CD4-positive, alpha-beta T cell treated with Interleukin-10 for 1 hour (primary cell): Measurements from ENCODE around the gene RFPL3.
"Not testable (repeated sequence)": the region's sequence is repeated elsewhere in the genome, so short reads cannot be mapped to it uniquely, and the experiment has no call there.

Experiments
- DNase-seq: peaks from one replicate; pipeline ENCODE4 v3.0.0-alpha.2; 2020

The RFPL3 gene

DNA sequence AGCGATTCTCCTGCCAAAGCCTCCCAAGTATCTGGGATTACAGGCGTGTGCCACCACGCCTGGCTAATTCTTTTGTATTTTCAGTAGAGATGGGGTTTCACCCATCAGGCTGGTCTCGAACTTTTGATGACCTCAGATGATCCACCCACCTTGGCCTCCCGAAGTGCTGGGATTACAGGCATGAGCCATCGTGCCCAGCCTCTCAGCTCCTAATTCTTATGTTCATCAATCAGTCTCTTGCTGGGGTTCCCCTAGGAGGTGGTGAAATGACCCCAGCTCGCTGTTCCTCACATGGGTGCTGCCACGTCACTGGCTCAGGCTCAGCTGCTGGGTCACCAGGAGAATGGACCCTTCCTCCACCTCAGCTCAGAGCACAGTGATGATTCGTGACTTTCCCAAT, at the start of gene RFPL3:
Gene RFPL3, plus strand, starts transcription at position 301 of the 400 bp plus-strand sequence. CDS start 205 bp downstream, outside the sequence.
- not testable (repeated sequence) for DNase-seq

DNA sequence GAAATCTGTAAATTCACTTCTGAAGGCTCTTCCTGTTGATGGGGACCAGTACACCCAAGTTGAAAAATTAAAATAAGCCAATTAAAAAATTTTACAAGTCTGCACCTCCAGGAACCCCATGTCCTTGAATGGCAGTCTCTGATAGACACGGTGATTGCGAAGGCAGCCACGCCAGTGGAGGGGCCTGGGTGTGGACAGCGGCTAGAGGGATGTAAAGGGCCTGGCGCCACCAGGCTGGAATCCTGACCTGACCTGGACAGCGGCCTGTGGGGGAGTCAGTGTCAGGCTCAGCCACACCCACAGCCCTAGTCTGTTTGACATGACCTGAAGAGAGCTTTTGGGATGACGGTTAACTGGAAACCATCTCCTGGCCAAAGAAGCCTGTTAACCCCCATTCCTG, 49.5 kb upstream of the RFPL3 start:
- no peak for DNase-seq

DNA sequence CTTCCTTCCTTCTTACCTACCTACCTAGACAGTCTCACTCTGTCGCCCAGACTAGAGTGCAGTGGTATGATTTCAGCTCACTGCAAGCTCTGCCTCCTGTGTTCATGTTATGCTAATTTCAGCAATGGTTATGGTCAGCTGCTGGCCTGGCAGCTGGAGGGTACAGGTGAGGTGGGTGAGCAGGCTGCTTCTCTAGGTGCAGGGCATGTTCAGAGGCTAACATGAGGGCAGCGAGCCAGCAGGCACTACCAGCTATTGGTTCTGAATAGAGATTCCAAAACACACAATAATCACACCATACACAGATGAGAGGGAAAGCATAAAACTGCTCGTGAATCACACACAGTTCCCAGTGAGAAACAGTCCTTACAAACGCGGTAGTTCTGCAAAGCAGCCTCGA, 48.7 kb upstream of the RFPL3 start:
- DNase-seq, result no peak

DNA sequence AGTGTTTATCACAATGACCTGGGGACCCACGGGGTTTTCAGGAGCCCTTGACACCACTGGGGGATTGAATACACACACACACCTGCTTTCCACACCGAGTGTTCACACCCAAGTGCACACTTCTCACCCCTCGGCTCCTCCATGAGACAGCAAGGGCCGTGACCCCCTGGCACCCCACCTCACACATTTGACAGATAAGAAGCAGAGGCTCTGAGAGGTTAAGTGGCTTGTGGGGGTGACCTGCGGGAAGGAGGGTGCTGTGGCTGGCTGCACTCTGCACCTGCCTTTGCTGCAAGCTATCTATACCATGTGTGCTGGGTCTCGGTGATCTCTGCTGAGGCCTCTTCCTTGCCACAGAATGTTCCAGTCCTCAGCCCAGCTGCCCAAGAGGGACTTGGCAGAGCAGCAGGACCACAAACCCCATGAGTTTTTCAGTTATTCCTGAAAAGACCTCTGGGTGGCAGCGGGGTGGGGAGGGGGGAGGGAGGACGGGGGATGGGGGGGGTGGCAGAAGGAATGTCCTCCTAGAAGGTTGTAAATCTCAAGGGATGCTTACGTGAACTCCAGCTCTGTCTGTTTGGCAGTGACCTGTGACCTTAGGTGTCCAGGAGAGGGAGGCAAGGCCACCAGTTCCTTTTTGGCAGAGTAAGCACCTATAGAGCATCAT, 47.9 kb upstream of the RFPL3 start:
- DNase-seq, result no peak

DNA sequence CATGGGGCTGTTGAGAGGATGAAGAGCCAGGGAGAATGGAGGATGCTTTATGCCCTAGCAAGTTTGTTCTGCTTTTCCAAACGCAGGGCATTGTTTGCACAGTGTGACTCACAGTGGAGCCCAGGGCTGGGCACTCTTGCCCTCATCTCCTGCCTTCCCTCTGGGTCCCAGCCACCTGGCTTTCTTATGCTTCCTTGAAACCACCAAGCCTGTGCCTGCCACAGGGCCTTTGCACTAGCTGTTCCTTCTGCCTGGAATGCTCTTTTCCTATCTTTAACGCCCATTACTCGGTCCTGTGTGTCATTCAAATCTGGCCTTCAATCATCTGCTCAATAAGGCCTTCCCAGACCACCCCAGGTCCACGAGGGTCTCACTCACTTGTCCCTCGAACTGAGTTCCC, 46.9 kb upstream of the RFPL3 start:
- no peak for DNase-seq

DNA sequence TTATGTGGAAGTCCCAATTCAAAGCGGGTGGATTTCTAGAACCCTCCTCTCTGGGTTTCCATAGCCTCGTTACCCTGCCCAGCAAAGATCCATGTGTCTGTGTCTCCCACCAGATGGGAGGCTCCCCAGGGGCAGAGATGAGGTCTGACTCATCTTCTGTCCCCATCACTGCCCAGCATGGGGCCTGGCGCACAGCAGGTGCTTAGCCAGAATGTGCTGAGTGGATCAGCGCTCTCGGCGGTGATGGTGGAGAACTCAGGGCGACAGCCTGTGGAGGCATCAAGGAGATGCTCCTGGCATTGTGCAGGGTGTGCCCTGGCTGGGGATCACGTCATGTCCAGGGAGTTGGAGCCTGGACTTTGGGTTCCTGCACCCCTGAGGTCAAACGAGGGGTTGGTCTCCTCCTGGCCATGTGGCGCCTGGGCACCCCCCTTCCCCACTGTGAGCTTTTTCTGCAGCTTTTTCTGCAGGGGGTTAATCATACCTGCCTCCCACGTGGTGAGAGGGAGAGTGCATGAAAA, 46.1 kb upstream of the RFPL3 start:
- DNase-seq, result no peak

DNA sequence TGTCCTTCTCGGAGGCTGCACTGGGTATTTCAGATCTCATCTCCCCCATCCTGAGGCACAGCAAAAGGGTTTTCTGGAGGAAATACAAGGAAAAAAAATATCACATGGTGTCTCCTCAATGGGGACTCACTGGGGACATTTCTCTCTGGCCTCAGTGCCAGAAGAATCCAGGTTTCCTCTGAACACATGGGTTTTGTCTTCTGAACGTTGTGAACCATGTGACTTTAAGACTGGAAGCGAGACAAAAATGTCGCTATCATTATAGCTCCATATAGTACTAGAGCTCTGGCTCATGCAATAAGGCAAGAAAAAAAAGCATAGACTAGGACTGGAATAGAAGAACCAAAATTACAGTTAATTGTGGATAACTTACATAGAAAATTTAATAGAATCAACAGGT, 44.9 kb upstream of the RFPL3 start:
- no peak for DNase-seq

DNA sequence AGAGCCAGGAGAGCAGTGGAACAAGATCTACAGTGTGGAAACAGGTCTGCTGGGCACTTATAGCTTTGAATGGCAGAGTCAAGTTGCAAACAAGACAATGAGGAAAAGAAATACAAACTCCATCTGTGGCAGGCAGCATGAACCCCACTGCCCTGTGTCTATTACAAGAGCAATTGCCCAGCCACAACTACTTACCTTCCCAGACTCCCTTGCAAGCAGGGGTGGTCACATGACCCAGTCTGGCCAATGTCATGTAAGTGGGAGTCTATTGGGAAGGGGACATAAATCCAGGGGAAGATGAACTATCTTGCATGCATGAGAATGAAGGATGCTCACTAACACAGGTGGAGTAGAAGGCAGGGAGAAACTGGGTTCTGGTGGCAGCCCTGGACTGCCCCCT, 44.1 kb upstream of the RFPL3 start:
- no peak for DNase-seq

DNA sequence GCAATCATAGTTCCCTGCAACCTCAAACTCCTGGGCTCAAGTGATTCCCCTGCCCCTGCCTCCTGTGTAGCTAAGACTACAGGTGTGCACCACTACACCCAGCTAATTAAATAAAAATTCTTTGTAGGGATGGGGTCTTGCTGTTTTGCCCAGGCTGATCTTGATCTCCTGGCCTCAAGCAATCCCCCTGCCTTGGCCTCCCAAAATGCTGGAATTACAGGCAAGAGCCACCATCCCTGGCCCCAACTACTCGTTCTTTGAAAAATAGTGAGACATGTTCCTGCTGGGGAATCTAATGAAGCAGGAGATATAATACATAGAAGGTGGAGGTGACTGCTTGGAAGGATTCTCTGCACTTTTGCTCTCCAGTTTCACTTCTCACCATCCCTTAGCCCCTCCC, 40.1 kb upstream of the RFPL3 start:
- DNase-seq, result no peak

DNA sequence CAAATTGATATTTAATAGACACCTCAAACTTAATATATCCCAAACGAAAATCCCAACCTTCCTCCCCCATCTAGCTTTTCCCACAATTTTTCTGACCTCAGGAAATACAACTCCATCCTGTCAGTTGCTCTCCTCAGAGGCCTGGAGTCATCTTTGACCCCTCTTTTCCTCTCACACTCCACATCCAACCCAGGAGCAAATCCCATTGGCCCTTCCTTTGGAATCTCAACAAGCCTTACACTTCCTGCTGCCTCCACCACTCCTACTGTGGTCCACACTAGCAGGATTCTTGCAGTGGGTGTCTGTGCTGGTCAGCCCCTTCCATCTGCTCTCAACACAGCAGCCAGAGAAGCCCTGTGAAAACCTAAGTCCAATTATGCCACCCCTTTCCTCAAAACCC, 39.3 kb upstream of the RFPL3 start:
- no peak for DNase-seq

DNA sequence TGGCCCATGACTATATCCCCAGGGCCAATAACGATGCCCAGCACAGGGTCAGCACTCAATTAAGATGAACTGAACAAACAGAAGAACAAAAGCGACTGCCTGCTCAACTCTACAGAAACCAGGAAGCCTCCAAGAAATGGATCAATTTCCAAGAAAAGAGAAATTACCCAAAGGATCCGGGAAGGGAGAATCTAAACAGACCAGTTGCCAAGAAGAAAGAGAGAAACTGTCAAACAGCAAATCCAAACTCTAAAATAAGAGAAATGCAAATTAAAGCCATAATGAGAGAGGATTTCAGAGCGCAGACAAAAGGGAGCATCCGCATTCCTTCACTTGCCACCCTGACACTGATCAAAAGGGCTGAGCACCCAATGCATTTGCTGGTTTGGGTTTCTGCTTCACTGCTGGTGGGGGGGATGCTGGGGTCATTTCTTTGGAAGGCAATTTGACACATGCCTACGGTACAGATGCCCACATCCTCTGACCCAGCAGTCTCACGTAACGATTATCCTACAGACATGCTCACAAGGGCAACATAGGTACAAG, 37.7 kb upstream of the RFPL3 start:
- DNase-seq, result no peak

DNA sequence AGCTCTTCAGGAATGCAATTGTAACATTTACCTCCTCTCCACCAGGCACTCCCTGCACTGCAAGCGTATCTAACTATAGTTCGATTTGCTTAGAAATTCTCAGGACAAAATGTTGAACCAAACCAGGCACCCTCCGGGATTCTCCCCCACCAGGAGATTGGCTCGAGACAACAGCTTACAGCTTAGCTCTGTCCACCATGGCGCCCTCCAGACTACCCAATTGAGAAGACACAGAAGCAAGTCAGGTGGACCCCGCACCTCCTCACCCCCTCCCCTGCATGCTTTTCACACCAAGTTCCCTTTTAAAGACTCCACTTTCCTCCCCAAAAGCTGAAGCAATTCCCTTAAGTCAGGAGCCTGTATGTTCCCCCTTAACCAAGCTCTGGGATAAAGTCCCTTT, 34.7 kb upstream of the RFPL3 start:
- no peak for DNase-seq

DNA sequence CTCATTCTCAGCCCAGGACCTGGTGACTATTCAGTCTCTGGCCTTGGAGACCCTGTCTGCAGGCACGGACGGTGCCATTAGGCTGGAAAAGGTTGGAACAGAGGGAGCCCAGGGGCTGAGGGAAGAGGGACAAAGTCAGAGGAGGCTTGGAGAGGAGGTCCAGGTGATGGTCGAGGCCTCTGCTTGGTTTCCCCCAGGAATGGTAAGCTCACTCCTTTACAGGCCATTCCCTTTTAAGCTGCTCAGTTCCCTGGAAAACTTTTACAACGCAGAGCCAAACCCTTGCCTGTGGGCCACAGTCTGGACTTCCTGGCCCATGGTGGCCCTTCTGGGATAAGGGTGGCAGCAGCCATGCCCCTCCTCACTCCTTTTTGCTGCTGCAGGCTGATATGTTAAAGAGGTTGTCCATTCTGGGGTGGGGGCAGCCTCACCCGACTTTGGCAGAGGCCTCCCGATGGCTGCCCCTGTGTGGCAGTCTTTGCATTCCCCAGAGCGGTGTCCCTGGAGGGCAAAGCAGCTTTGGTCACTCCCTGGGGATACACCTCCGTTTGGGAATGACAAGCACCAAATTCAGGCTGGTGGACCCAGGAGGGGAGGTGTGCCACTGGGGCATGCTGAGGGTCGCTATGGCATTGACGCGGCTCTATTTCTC, 34.0 kb upstream of the RFPL3 start:
- DNase-seq, result no peak

DNA sequence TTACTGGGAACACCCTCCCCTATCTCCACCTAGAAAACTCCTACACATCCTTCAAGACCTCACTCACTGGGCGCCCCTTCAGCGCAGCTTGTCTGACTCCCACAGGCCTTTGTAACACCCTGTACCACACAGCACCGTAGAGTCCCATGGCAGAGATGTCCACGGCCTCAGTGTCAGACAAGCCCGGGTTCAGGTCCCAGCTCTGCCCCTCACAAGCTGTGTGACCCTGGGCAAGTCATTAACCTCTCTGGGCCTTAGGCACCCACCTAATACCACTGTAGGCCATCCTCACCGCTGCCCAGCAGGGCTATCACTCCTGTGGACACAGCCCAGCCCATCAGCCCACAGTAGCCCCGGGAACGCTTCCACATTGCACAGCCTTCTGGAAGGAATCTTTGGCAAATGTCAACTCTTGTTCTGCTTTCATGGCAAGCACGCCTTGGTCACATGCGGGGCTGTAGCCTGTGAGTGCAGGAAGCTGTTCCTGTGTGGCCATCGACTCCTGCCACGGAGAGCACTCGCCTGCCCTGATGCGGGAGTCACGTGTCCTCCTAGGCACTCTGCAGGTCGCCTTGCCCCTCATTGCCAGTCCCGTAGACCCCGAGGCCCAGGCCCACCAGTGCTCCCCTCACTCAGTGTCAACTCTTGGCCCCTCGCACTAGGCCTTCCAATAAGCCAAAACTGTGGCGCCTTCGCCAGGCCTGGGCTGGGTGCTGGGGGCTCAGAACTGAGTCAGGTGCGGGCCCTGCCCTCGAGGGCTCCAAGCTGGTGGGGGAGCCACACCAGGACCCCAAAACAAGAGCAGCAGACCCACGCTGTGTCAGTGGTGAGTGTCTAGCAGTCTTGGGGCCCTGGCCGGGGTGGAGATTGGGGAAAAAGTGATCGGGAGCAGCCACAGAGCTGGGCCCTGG, 32.9 kb upstream of the RFPL3 start:
- DNase-seq, result no peak

DNA sequence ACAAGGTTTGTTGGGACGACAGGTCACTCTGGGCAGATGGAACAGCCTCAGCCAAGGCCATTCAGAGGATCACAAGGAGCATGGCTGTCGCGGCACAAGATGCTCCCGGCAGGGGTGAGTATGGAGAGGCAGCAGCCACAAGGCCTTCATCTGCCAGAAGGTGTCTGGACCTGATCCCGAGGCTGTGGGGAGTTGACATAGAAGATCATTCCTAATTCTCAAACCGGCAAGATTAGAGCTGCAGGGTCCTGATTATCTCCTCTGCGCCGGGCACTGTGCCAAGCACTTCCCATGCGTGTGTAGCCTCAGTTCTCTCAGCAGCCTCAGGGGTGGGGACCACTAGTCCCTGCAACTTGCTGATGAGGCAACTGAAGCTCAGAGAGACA, 32.3 kb upstream of the RFPL3 start:
- DNase-seq, result no peak

DNA sequence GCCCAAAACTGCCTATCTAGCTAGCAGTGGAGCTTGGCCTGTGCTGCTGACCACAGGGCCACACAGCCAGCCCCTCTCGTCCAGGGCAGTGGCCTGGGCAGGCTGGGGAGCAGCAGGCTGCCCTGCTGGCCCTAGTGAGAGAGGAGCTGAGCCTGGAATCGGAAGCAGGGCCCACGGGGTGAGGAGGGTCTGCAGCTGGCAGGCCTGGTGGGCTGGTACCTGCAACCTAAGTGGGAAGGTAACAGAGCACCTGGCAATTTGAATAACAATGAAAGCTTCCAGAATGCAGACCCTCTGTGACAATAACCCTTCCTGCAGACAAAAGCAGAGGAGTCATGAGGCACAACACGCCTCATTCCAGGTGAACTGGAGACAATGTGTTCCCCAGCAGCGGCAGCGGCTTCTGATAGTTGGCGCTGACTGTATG, 31.8 kb upstream of the RFPL3 start:
- DNase-seq, result no peak

DNA sequence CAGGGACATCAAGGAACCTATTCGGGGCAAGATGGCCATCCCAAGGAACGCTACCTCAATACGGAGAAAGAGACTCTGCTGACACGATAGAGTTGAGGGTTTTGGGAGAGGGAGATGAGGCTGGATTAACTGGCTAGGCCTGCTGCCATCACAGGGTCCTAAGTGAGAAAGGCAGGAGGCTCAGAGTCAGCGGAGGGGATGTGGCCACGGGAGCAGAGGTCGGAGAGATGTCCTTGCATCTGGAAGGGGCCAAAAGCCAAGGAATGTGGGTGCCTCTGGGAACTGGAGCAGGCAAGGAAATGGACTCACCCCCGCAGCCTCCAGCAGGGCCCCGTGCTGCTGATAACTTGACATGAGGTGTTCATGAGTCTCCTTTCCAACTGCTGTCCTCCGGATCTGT, 31.0 kb upstream of the RFPL3 start:
- no peak for DNase-seq

DNA sequence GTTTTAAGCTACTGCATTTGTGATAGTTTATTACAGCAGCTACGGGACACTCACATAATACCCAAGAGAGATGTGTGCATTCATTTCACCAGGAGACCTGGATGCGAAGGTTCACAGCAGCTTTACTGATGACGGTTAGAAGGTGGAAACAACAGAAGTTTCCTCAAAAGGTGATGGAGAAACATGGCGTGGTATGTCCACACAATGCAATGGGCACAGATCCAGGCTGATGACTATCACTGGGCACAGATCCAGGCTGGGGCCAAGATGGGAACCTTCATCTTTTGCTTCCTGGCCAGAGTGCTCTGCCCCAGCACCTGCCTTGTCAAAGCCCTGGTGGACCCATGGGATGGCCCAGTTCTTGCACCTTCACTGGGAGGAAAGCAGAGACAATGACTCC, 30.6 kb upstream of the RFPL3 start:
- DNase-seq, result no peak

DNA sequence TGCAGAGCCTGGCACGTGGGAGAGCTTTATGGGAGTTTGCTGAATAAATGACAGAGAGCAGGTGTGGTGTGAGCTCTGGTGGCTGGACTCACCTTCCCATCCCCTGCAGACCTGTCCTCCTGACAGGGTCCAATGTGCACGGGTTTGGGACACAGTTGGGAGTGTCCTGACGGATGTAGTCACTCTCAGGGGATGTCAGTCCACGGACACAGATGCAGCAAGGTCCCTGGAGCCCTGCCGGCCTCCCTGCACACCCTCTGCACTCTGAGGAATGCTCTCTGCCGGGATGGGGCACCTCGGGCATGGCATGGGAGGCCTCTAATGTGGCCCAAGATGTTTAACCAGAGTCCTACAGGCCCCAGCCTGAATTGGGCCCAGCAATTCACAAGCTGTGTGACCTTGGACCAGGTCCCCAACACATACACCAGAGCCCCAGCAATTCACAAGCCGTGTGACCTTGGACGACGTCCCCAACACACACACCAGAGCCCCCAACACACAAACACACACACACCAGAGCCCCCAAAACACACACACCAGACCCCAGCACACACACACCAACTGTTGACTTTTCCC, 30.0 kb upstream of the RFPL3 start:
- no peak for DNase-seq

DNA sequence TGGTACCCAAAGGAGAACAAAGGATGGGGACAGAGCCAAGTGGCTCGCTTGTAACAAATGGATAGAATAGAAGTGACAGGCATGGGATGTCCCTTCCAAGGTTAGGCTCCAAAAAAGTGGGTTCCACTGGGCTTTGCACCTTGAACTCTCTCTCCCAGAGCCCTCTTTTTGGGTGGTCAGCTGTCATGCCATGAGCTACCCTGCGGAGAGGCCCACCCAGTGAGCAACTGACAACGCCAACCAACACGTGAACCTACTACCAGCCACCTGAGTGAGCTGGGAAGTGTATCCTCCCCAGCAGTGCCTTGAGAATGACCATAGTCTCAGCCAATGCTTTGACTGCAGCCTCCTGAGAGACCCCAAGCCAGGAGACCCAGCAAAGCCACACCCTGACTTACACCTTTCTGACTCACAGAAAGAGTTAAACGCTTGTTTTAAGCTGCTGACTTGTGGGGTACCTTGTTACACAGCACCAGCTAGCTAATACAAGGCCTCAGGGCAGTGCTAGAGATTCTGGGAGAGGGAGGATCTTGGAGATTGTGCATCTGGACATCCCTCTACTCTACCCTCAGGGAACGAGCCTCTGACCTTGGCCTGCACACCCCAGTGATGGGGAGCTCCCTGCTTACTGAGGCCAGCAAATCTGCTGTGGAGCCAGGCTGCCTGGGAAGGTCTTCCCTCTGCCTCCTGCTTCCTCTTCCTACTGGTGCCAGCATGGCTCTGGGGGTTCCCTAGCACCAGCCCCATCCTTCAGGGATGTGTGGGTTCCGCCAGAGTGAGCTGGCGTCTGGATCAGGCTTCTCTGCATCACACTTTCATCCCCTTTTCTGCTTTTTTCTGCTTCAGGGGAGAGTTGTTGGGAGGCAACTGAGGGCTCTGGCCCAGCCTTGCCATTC, 29.1 kb upstream of the RFPL3 start:
- no peak for DNase-seq

DNA sequence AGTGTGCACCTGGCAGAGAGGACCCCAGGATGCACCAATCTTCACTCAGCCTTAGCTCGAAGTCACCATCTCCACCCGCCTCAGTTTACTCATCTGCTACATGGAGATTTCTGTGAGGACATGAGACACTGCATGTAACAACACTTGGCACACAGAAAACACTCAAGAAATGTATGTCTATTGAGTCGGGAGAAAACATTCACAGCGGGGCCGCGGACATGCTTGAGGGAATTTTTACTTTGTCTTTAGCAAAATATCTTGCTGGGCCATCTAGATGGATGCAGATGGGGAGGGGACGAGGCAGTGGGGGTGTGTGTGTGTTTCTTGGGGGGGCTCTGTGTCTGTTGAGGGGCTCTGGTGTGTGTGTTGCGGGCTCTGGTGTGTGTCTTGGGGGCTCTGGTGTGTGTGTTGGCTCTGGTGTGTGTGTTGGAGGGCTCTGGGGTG, 28.4 kb upstream of the RFPL3 start:
- no peak for DNase-seq
